ENCODE data around the gene GJB1.
"Not testable (repeated sequence)": the region's sequence is repeated elsewhere in the genome, so short reads cannot be mapped to it uniquely, and the experiment has no call there.

The GJB1 gene

DNA sequence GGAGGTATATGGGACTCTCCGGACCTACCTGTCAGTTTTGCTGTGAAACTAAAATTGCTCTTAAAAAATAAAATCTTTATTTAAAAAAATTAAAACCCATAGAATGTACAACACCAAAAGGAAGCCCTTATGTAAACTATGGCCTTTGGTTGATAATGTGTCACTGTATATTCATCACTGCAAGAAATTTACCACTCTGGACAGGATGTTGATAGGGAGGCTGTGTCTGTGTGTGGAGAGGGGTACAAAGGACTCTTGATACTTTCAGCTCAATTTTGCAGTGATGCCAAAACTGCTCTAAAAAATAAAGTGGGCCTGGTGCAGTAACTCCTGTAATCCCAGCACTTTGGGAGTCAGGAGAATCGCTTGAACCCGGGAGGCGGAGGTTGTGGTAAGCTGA is 33.8 kb downstream of the GJB1 start:
- DNase-seq, result no peak

DNA sequence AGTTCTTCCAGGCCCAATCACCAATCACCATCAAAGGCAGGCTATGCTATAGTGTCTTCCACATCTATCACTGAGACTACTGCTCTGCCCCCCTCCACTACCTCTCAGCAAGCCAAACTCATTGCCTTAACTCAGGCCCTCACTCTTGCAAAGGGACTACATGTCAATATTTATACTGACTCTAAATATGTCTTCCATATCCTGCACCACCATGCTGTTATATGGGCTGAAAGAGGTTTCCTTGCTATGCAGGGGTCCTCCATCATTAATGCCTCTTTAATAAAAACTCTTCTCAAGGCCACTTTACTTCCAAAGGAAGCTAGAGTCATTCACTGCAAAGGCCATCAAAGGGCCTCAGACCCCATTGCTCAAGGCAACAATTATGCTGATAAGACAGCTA is 45.6 kb downstream of the GJB1 start:
- DNase-seq, result not testable (repeated sequence)

DNA sequence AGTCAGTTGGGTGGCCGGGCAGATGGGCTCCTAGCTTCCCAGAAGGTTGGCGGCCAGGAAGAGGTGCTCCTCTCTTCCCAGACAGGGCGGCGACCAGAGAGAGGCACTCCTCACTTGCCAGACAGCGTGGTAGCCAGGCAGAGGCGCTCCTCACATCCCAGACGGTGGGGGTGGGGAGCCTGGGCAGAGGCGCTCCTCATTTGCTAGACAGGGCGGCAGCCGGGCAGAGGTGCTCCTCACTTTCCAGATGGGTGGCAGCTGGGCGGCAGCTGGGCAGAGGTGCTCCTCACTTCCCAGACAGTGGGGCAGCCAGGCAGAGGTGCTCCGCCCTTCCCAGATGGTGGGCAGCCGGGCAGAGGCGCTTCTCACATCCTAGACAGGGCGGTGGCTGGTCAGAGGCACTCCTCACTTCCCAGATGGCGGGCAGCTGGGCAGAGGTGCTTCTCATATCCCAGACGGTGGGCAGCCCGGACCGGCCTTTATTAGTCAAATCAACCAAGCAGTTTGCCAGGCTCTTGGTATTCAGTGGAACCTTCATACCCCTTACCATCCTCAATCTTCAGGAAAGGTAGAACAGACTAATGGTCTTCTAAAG is 46.9 kb downstream of the GJB1 start:
- DNase-seq, result no peak

DNA sequence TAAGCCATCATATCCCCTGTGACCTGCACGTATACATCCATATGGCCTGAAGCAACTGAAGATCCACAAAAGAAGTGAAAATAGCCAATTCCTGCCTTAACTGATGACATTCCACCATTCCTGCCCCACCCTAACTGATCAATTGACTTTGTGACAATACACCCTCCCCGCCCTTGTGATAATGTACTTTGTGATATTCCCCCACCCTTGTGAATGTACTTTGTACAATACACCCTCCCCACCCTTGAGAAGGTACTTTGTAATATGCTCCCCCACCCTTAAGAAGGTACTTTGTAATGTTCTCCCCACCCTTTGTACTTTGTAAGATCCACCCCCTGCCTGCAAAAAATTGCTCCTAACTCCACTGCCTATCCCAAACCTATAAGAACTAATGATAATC is 49.3 kb downstream of the GJB1 start:
- not testable (repeated sequence) for DNase-seq
